Lower lobe of right lung (tissue), 2 donors: ENCODE results near the gene CCR5. TPM values are rescaled to one million over a fixed set of nuclear protein-coding genes. Genes with fewer than 3 reads are reported as not detected.

Experiments
- ATAC-seq, 2 donors: fragments of 200-7000 bp; cut with Tn5 transposase; one replicate each; pipeline ENCODE4 v1.9.1; 2020 to 2022; ENCODE audit warnings: mild to moderate bottlenecking in 2 of 2, moderate library complexity in 2 of 2
- DNase-seq: peaks from one replicate; pipeline ENCODE4 v3.0.0-alpha.2; 2020
- H3K27ac ChIP-seq: fragments of 200-600 bp; one replicate; pipeline ENCODE4 v1.8.0; 2022
- H3K27me3 ChIP-seq: fragments of 200-600 bp; one replicate; pipeline ENCODE4 v1.8.0; 2022; ENCODE audit warnings: low read depth
- H3K36me3 ChIP-seq: fragments of 200-600 bp; one replicate; pipeline ENCODE4 v1.8.0; 2022; ENCODE audit warnings: mild to moderate bottlenecking
- H3K4me1 ChIP-seq: fragments of 200-600 bp; one replicate; pipeline ENCODE4 v1.8.0; 2022
- H3K4me3 ChIP-seq: fragments of 200-600 bp; one replicate; pipeline ENCODE4 v1.8.0; 2022; ENCODE audit warnings: mild to moderate bottlenecking
- H3K9me3 ChIP-seq: fragments of 200-600 bp; one replicate; pipeline ENCODE4 v1.8.0; 2022
- intact Hi-C: fragments of 100-400 bp; cut with DNase I; formaldehyde crosslinking; loops from one replicate; pipeline ENCODE4 v1.11.0; 2022
- total RNA-seq: library from RNA; stranded (reverse); fragmentation: NEBNext Ultra II Directional; extraction: Animal tissue kit (Norgen Biotek cat#: 25700); gene quantifications from one replicate; pipeline ENCODE4 v1.2.1, GENCODE V29; 2021
- TF ChIP-seq, protein P1 (sequence below): fragments of 200-600 bp; IDR thresholded peaks from one replicate; pipeline ENCODE4 v1.8.0; 2022; ENCODE audit warnings: antibody characterized with exemption, mild to moderate bottlenecking
- donor health status: DM: no; HTN: yes; CAD: no; lungs with severe emphysema.

Gene CCR5
- total RNA-seq, 1 donor from 2014 or later, result 5.3 TPM

DNA sequence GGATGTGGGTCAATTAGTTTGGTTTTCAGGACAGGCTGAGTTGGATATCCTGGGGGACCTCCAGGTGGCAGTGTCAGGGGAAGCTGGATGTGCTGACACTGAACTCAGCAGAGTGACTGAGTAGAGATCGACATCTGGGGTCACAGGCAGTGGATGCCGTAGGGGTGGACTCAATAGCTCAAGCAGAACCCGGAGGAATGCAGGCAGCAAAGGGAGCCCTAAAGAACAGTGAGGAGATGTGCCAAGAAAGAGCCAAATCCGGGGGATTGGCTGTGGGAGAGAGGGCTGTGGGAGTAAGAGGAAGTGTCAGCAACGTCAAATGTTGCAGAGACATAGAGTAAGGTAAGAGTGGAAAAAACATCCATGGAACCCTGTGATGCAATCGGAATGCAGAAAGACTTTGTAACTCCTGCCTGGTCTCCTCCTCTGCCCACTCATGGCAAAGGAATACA, 24.5 kb downstream of the CCR5 start:
- H3K9me3 ChIP-seq, result no peaks in the 10 kb centered on the region
- no peaks in the 10 kb centered on the region for H3K27me3 ChIP-seq
- DNase-seq, result no peak
- peaks cover 65% of the 10 kb centered on the region for H3K4me1 ChIP-seq
- no peak overlapping the region for H3K27ac ChIP-seq
- intact Hi-C loops, result no loop called here
- TF ChIP-seq, protein P1, sequence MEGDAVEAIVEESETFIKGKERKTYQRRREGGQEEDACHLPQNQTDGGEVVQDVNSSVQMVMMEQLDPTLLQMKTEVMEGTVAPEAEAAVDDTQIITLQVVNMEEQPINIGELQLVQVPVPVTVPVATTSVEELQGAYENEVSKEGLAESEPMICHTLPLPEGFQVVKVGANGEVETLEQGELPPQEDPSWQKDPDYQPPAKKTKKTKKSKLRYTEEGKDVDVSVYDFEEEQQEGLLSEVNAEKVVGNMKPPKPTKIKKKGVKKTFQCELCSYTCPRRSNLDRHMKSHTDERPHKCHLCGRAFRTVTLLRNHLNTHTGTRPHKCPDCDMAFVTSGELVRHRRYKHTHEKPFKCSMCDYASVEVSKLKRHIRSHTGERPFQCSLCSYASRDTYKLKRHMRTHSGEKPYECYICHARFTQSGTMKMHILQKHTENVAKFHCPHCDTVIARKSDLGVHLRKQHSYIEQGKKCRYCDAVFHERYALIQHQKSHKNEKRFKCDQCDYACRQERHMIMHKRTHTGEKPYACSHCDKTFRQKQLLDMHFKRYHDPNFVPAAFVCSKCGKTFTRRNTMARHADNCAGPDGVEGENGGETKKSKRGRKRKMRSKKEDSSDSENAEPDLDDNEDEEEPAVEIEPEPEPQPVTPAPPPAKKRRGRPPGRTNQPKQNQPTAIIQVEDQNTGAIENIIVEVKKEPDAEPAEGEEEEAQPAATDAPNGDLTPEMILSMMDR, result no peak
- ATAC-seq, result peak; percentile 53 to 56
- no peak overlapping the region for H3K4me3 ChIP-seq
- H3K36me3 ChIP-seq, result no peaks in the 10 kb centered on the region

DNA sequence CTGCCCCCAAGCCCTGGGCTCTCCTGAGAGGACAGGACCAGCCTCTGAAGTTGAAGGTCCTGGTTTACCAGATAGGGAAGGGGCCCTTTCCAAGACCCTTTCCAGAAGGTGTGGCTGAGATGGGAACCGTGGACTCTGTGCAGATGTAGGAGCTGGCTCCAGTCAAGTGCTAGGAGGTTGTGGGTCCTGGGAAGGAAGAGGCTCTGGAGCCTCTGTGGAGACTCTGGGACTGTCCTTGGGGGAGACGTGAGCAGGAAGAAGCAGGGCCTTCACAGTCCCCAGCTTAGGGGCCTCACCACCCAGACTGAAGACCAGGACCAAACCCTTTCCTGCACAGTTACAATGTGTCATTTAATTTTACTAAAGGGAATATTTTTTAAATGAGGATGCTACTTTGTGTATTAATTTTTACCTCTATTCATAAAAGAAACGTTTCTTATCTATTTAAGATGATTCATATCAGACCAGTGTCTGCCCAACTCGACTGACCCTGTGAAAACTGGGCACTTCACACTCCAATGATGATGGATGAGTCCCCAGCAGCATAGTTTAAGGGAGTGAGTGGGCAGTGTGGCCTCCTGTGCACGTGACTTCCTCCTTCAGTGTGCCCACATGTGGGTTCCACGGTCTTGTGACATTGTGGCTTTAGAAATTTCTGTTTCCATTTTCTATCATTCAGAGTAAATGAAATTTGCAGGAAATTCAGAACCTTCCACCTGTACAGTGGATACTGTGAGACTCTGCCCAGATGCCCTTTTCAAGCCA, 25.2 kb downstream of the CCR5 start:
- Histone ChIP-seq H3K4me3 (no peak overlapping the region), H3K36me3 (no peaks in the 10 kb centered on the region), H3K9me3 (no peaks in the 10 kb centered on the region), H3K4me1 (peaks cover 70% of the 10 kb centered on the region), H3K27me3 (no peaks in the 10 kb centered on the region), H3K27ac (peak overlapping the region; percentile 24)
- intact Hi-C loops, result no loop called here
- DNase-seq (peak; percentile 55), ATAC-seq (peak in 1 of 2 donors; percentile 46)
- TF ChIP-seq, protein P1, result no peak

DNA sequence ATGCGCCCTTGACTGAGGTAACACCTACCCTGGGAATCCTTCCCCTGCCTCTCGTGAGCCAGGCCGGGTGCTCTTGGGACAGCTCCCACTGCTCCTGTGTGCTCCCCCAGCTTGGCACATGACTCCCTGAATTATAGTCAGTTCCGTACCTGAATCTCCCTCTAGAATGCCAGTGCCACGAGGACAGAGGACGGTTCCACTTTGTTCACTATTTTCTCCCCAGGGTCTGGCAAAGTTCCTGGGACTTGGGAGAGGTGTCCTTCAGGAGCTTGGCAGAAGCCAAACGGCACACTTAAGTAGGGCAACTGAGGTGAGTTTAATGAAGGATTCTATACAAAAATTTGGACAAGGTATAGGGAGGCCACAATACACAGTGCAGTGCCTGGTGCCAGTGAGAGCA, 26.4 kb downstream of the CCR5 start:
- intact Hi-C loops, result no loop called here
- no peak overlapping the region for H3K4me3 ChIP-seq
- H3K36me3 ChIP-seq, result no peaks in the 10 kb centered on the region
- ATAC-seq, result peak in 1 of 2 donors; percentile 9
- H3K9me3 ChIP-seq, result no peaks in the 10 kb centered on the region
- DNase-seq, result no peak
- H3K4me1 ChIP-seq, result peaks cover 70% of the 10 kb centered on the region
- no peak overlapping the region for H3K27ac ChIP-seq
- TF ChIP-seq, protein P1, result no peak
- no peaks in the 10 kb centered on the region for H3K27me3 ChIP-seq

DNA sequence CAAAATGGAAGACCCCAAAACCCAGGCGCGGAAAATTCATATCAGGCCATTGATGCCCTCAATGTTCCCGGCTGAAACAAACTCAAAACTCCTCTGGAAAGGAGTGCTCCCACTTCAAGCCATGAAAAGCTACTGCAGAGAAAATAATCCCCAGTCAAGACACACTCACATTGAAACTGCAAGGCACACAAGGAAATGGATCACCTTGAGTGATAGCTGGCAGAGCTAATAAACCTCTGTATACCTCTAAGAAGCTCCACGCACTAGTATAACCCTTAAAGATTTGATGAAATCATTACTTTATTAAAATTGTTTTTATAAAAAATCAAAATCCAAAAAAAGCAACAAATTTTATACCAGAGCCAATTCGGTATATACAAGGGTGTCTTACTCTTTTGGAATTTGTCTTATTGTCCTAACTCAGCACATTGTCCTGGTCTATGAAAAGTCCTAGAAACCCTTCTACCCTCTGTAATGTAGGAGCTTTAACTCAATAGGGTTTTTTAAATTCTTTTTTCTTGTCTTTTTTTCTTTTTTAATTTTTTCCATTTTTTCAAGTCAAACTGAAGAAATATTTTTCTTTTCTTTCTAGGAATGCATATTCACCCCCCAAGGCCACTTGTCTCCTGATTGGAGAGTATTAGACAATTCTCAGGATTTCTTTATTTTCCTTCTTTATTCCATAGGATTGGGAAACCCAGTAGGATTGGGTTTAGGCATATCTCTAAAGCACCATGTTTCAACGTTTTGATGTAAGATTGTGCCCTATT, 27.6 kb downstream of the CCR5 start:
- TF ChIP-seq, protein P1, result no peak
- peaks cover 62% of the 10 kb centered on the region for H3K4me1 ChIP-seq

DNA sequence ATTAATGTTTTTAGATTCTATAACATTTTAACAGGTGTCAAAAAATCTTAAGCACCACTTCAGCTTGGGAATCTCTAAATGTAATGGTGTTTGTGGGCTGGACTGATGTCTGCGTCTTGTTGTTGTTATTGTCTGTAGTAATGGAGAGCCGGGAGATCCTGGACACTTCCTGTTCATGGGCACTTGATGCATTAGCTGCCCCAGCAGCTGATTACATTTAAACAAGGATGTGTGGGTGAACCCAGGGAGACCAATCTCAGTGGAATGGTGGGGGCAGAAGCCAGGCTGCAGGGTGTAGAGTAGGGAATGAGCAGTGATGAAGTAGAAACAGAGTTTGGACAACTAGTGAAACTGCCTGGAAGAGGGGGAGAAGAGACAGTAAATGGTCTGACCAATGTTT, 28.4 kb downstream of the CCR5 start:
- TF ChIP-seq, protein P1, result no peak
- intact Hi-C loops, result no loop called here
- peaks cover 55% of the 10 kb centered on the region for H3K4me1 ChIP-seq
- H3K36me3 ChIP-seq, result no peaks in the 10 kb centered on the region
- no peak overlapping the region for H3K27ac ChIP-seq
- no peaks in the 10 kb centered on the region for H3K9me3 ChIP-seq
- DNase-seq (no peak), ATAC-seq (no peak)
- H3K4me3 ChIP-seq, result no peak overlapping the region
- no peaks in the 10 kb centered on the region for H3K27me3 ChIP-seq

More for the DNA sequence above, 27.6 kb downstream of the CCR5 start:
- Histone ChIP-seq H3K27ac (no peak overlapping the region), H3K4me3 (no peak overlapping the region), H3K27me3 (no peaks in the 10 kb centered on the region), H3K9me3 (no peaks in the 10 kb centered on the region), H3K36me3 (no peaks in the 10 kb centered on the region)
- DNase-seq (no peak), ATAC-seq (no peak)
- intact Hi-C loops, result no loop called here
